Lung (tissue), 12 donors: ENCODE data around the gene ZNF654. TPM values are rescaled to one million over a fixed set of nuclear protein-coding genes. Genes with fewer than 3 reads are reported as not detected.

ENCODE experiments used
- ATAC-seq: fragments of 200-7000 bp; cut with Tn5 transposase; one replicate; pipeline ENCODE4 v1.9.1; 2020; ENCODE audit warnings: moderate number of reproducible peaks; ENCODE audit not compliant: insufficient read depth, low FRiP score
- DNase-seq, 3 donors: peaks; one replicate each; pipeline ENCODE4 v3.0.0-alpha.2; 2013 to 2017
- H3K27ac ChIP-seq, 2 donors: one replicate each; pipeline ENCODE4 v1.5.1; 2013; ENCODE audit warnings: mild to moderate bottlenecking in 2 of 2, moderate library complexity in 2 of 2, control low read depth in 1 of 2, inconsistent platforms in 1 of 2, low read depth in 1 of 2, low read length in 1 of 2
- H3K27me3 ChIP-seq, 3 donors: one replicate each; pipeline ENCODE4 v1.5.1; 2013; ENCODE audit warnings: low read length in 2 of 3; ENCODE audit not compliant: control insufficient read depth in 3 of 3, insufficient read depth in 3 of 3
- H3K36me3 ChIP-seq, 4 donors: one replicate each; pipeline ENCODE4 v1.5.1; 2013; ENCODE audit warnings: low read length in 4 of 4, mild to moderate bottlenecking in 1 of 4, moderate library complexity in 1 of 4; ENCODE audit not compliant: control insufficient read depth in 4 of 4, insufficient read depth in 4 of 4
- H3K4me1 ChIP-seq, 5 donors: one replicate each; pipeline ENCODE4 v1.5.1; 2013; ENCODE audit warnings: low read length in 5 of 5, mild to moderate bottlenecking in 2 of 5, moderate library complexity in 1 of 5; ENCODE audit not compliant: control insufficient read depth in 5 of 5, insufficient read depth in 5 of 5
- H3K4me3 ChIP-seq: one replicate; pipeline ENCODE4 v1.5.1; 2013; ENCODE audit warnings: mild to moderate bottlenecking, control low read depth, moderate library complexity
- H3K9ac ChIP-seq, 2 donors: one replicate each; pipeline ENCODE4 v1.5.1; 2013; ENCODE audit warnings: low read length in 2 of 2, control low read depth in 1 of 2; ENCODE audit not compliant: insufficient read depth in 1 of 2
- H3K9me3 ChIP-seq, 4 donors: one replicate each; pipeline ENCODE4 v1.5.1; 2013; ENCODE audit warnings: low read length in 3 of 4, mild to moderate bottlenecking in 1 of 4, moderate library complexity in 1 of 4; ENCODE audit not compliant: control insufficient read depth in 4 of 4, insufficient read depth in 3 of 4
- WGBS, 2 donors: extraction: QIAGEN DNeasy Blood & Tissue Kit; methylation state at CpG; one replicate each; pipeline ENCODE4 v1.1.7; 2013; 5-methylcytosine and 5-hydroxymethylcytosine counted together
- polyA plus RNA-seq, 2 donors: library from polyadenylated mRNA; stranded (reverse); fragments of 200-250 nt; gene quantifications; one replicate each; pipeline ENCODE4 v1.2.1, GENCODE V29; 2013
- total RNA-seq, 2 donors: library from RNA; depleted of rRNA in 1 of 2; stranded (reverse); fragments of >200 nt in 1 of 2; gene quantifications; one replicate each; pipeline ENCODE4 v1.2.1, GENCODE V29; 2014 to 2021
- TF ChIP-seq, protein P1 (sequence below): IDR thresholded peaks from 2 replicates; pipeline ENCODE4 v1.5.1; 2012; ENCODE audit warnings: mild to moderate bottlenecking; ENCODE audit errors: control extremely low read depth, extremely low read depth
- donor health status: control.
- donor health status: control.
- donor health status: Bipolar disorder and iron deficiency.
- donor health status: healthy.
- donor health status: DM: yes; HTN: yes; CAD: no.

ZNF654 gene
- total and polyA plus RNA-seq, 4 donors = 3.1 to 35.4 (median 7.4) TPM

DNA sequence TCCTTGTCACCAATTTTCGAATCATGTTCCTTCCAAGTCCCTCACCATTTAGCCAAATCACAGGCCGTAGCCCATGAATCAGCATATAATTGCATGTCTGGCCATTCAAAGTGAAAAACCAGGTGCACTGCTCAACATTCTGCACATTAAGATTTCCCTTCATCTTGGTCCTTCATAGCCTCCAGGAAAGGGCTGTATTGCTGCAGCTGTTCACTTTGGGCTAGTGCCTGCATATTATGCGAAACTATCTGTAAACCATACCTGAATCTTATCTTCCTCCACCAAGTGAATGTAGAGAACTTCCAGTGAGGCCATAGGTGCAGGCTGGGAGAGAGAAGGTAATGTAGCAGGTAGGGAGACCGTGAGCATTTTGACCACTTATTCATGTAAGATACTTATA is 18.5 kb upstream of the ZNF654 start:
- ATAC-seq (no peak), DNase-seq (no peak)
- H3K27me3 ChIP-seq = no peaks in the 10 kb centered on the region
- H3K36me3 ChIP-seq = no peaks in the 10 kb centered on the region
- no peak overlapping the region for H3K4me3 ChIP-seq
- peaks cover 0 to 2% (median 0%) of the 10 kb centered on the region in 4 donors for H3K9me3 ChIP-seq
- TF ChIP-seq, protein P1, sequence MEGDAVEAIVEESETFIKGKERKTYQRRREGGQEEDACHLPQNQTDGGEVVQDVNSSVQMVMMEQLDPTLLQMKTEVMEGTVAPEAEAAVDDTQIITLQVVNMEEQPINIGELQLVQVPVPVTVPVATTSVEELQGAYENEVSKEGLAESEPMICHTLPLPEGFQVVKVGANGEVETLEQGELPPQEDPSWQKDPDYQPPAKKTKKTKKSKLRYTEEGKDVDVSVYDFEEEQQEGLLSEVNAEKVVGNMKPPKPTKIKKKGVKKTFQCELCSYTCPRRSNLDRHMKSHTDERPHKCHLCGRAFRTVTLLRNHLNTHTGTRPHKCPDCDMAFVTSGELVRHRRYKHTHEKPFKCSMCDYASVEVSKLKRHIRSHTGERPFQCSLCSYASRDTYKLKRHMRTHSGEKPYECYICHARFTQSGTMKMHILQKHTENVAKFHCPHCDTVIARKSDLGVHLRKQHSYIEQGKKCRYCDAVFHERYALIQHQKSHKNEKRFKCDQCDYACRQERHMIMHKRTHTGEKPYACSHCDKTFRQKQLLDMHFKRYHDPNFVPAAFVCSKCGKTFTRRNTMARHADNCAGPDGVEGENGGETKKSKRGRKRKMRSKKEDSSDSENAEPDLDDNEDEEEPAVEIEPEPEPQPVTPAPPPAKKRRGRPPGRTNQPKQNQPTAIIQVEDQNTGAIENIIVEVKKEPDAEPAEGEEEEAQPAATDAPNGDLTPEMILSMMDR = no peak
- no peak overlapping the region for H3K27ac ChIP-seq
- no peak overlapping the region for H3K9ac ChIP-seq
- WGBS, 2 donors = 95 to 96% methylated on average over 4 of the region's 4 CpGs
- H3K4me1 ChIP-seq = no peaks in the 10 kb centered on the region

DNA sequence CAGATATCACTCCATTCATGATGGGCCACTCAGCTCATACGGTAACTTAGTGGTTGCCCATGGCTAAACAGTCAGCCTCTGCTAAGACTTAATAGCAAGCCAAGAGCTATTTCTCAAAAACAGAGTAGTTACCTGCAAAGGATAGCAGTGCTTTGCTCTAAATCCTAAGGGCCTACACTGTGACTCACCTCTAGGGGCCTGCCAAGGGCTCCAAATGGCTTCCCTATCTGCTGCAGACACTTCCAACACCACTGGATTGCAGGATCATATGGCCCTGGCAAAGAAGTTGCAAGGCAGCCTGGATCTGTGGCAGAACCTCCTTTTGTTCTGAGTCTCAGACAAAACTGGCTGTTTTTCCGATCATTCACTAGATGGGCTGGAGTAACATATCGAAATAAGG is 18.1 kb upstream of the ZNF654 start:
- H3K9ac ChIP-seq = no peak overlapping the region

DNA sequence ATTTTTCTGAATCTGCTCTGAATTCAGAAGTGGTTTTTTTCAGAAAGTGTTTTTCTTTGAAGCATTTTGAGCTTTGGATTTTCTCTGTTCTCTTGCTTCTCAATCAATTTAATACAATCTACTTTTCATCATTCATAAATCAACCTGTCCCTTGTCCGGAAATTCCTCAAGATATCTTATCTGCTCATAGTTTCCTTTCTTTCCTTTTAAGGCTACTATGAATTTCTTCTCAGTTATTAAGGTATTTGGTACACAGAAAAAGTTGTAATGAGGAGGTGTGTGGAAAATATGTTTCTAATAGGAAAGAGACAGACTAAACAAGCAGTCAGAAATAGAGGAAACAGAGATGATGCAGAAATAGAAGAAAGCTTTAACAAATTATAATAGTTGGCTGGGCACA is 14.6 kb upstream of the ZNF654 start:
- Histone ChIP-seq H3K4me1 (no peaks in the 10 kb centered on the region), H3K36me3 (no peaks in the 10 kb centered on the region), H3K9me3 (peaks cover 0 to 2% (median 0%) of the 10 kb centered on the region in 4 donors), H3K27me3 (no peaks in the 10 kb centered on the region), H3K9ac (no peak overlapping the region), H3K27ac (no peak overlapping the region), H3K4me3 (no peak overlapping the region)
- WGBS, 2 donors = 16 to 26% methylated on average over 1 of the region's 1 CpG
- ATAC-seq (no peak), DNase-seq (no peak)
- TF ChIP-seq, protein P1 = no peak

More for the DNA sequence above, 18.1 kb upstream of the ZNF654 start:
- ATAC-seq (no peak), DNase-seq (no peak)
- H3K27me3 ChIP-seq = no peaks in the 10 kb centered on the region
- H3K4me3 ChIP-seq = no peak overlapping the region
- no peak overlapping the region for H3K27ac ChIP-seq
- peaks cover 0 to 2% (median 0%) of the 10 kb centered on the region in 4 donors for H3K9me3 ChIP-seq
- H3K36me3 ChIP-seq = no peaks in the 10 kb centered on the region
- no peaks in the 10 kb centered on the region for H3K4me1 ChIP-seq
- TF ChIP-seq, protein P1 = no peak
- WGBS, 2 donors = 96 to 98% methylated on average over 3 of the region's 3 CpGs

DNA sequence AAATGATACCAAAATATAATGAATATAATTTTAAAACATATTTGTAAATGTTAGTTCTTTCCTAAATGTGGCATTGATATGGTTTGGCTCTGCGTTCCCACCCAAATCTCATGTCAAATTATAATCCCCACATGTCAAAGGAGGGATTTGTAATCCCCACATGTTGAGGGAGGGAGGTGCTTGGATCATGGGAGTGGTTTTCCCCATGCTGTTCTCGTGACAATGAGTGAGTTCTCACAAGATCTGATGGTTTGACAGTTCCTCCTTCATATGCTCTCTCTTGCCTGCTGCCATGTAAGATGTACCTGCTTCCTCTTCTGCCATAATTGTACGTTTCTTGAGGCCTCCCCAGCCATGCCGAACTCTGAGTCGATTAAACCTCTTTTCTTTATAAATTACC is 12.3 kb upstream of the ZNF654 start:
- DNase-seq (no peak), ATAC-seq (no peak)
- Histone ChIP-seq H3K27me3 (no peaks in the 10 kb centered on the region), H3K36me3 (no peaks in the 10 kb centered on the region), H3K9me3 (peaks cover 0 to 2% (median 0%) of the 10 kb centered on the region in 4 donors), H3K4me3 (no peak overlapping the region), H3K9ac (no peak overlapping the region), H3K27ac (no peak overlapping the region), H3K4me1 (no peaks in the 10 kb centered on the region)
- WGBS, 2 donors = 84 to 86% methylated on average over 5 of the region's 5 CpGs
- TF ChIP-seq, protein P1 = no peak
